ENCODE data around the gene TCAF2. TPM values are rescaled to one million over a fixed set of nuclear protein-coding genes. Genes with fewer than 3 reads are reported as not detected.
A peak's percentile ranks its signal among the peaks of the same experiment; 100 is the strongest.
"Not testable (repeated sequence)": the region's sequence is repeated elsewhere in the genome, so short reads cannot be mapped to it uniquely, and the experiment has no call there.

Gene TCAF2
- polyA plus RNA-seq, result 1 to 10 TPM; 4.4 to 6.8 TPM

- not testable (repeated sequence) for H3K27me3 ChIP-seq (ENCODE audit: control insufficient read depth in 1 of 2, insufficient read depth in 2 of 2, low read length in 2 of 2); H3K36me3 ChIP-seq (ENCODE audit: control insufficient read depth in 2 of 2, insufficient read depth in 2 of 2, low read length in 1 of 2); H3K4me1 ChIP-seq (ENCODE audit: control insufficient read depth in 2 of 2, insufficient read depth in 2 of 2, low read length in 1 of 2); H3K9me3 ChIP-seq (ENCODE audit: control insufficient read depth in 2 of 2, insufficient read depth in 1 of 2, low read depth in 1 of 2, low read length in 1 of 2)
- 2% methylated on average over 10 of the region's 38 CpGs; no CpG with 5 or more reads in 1 of the 2 donors for WGBS, 2 donors
- H3K27ac ChIP-seq (ENCODE audit: low read depth in 2 of 2, low read length in 1 of 2), result peak within 1 kb of the TSS in 1 of 2 donors; percentile 68
- H3K4me3 ChIP-seq (ENCODE audit: low read depth in 1 of 2, low read length in 2 of 2), result peak within 1 kb of the TSS in 1 of 2 donors; percentile 33
Measured at GRCh38 chr7:143620646-143621045, at the start of gene TCAF2. Gene TCAF2 (plus strand): TSS chr7:143620974.

- not testable (repeated sequence) for H3K4me3 ChIP-seq (ENCODE audit: low read depth in 1 of 2, low read length in 2 of 2); H3K9me3 ChIP-seq (ENCODE audit: control insufficient read depth in 2 of 2, insufficient read depth in 1 of 2, low read depth in 1 of 2, low read length in 1 of 2); H3K36me3 ChIP-seq (ENCODE audit: control insufficient read depth in 2 of 2, insufficient read depth in 2 of 2, low read length in 1 of 2); H3K27me3 ChIP-seq (ENCODE audit: control insufficient read depth in 1 of 2, insufficient read depth in 2 of 2, low read length in 2 of 2); H3K27ac ChIP-seq (ENCODE audit: low read depth in 2 of 2, low read length in 1 of 2); H3K4me1 ChIP-seq (ENCODE audit: control insufficient read depth in 2 of 2, insufficient read depth in 2 of 2, low read length in 1 of 2)
- 96% methylated on average over 8 of the region's 20 CpGs; no CpG with 5 or more reads in 1 of the 2 donors for WGBS, 2 donors
Measured at GRCh38 chr7:143571501-143571900, 49.3 kb upstream of the TCAF2 start, which contains the start of gene CTAGE15. Gene CTAGE15 (plus strand): TSS chr7:143571801. CDS start chr7:143571818, 17 bp downstream.

DNA sequence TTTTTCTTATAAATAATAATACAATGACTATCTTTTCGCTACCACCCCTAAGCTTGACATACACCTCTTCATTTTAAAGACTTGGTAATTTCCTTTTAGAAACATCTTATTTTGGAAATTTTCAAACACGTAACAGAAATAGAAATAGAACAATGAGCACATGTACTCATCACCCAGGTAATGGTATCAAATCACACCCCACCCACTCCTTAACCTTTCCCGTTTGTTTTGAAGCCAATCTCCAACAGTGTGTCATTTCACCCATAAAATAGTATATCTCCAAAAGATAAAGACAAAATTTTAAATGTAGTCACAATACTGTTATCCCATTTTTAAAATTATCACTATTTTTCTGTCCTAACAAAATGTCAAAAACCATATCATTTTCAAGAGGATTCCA is 32.6 kb upstream of the TCAF2 start:
- H3K27ac ChIP-seq (ENCODE audit: low read depth in 2 of 2, low read length in 1 of 2); H3K9me3 ChIP-seq (ENCODE audit: control insufficient read depth in 2 of 2, insufficient read depth in 1 of 2, low read depth in 1 of 2, low read length in 1 of 2); H3K36me3 ChIP-seq (ENCODE audit: control insufficient read depth in 2 of 2, insufficient read depth in 2 of 2, low read length in 1 of 2); H3K4me3 ChIP-seq (ENCODE audit: low read depth in 1 of 2, low read length in 2 of 2); H3K27me3 ChIP-seq (ENCODE audit: control insufficient read depth in 1 of 2, insufficient read depth in 2 of 2, low read length in 2 of 2); H3K4me1 ChIP-seq (ENCODE audit: control insufficient read depth in 2 of 2, insufficient read depth in 2 of 2, low read length in 1 of 2): not testable (repeated sequence)
- 69 to 84% methylated on average over 2 of the region's 3 CpGs for WGBS, 2 donors

DNA sequence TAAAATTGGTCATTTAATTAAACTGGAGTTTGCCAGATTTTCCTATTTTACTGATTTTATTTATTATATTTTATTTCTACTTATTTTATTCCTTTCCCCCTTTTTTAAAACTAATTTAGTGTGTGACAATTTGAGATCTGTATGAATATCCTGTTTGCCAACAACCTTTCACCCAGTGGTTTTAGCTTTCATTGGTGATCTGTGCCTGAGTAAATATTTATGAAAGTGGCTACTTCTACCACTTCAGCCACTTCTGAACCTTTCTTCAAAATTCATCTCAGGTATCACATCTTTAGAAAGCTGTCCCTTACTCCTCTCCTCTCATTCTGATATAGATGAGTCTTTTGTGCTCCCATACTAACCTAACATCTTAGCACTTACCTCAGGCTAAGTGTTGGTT is 30.9 kb upstream of the TCAF2 start:
- not testable (repeated sequence) for H3K9me3 ChIP-seq (ENCODE audit: control insufficient read depth in 2 of 2, insufficient read depth in 1 of 2, low read depth in 1 of 2, low read length in 1 of 2); H3K27me3 ChIP-seq (ENCODE audit: control insufficient read depth in 1 of 2, insufficient read depth in 2 of 2, low read length in 2 of 2); H3K4me1 ChIP-seq (ENCODE audit: control insufficient read depth in 2 of 2, insufficient read depth in 2 of 2, low read length in 1 of 2); H3K27ac ChIP-seq (ENCODE audit: low read depth in 2 of 2, low read length in 1 of 2); H3K36me3 ChIP-seq (ENCODE audit: control insufficient read depth in 2 of 2, insufficient read depth in 2 of 2, low read length in 1 of 2); H3K4me3 ChIP-seq (ENCODE audit: low read depth in 1 of 2, low read length in 2 of 2)

- 96 to 98% methylated on average over 4 of the region's 11 CpGs for WGBS, 2 donors
Measured at GRCh38 chr7:143598086-143598485, 22.7 kb upstream of the TCAF2 start.

DNA sequence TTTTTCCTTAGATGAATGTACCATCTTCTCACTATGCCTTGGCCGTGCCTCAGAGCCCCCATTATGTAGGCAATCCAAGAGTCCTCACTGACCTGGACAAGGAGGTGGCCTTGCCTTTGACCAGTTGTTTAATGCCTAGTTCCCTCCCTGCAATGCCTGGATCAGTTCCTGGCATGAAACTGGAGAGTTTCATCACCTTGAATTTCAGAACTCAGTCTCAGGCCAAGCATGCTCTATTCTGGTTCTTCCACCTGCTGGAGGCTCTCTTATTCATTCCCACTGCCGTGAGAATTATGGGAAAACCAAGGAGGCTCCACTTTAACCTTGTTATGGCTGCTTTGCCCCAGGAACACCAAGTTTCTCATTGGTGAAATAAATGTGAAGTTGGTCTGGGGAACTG is 17.2 kb upstream of the TCAF2 start:
- H3K27me3 ChIP-seq (ENCODE audit: control insufficient read depth in 1 of 2, insufficient read depth in 2 of 2, low read length in 2 of 2); H3K9me3 ChIP-seq (ENCODE audit: control insufficient read depth in 2 of 2, insufficient read depth in 1 of 2, low read depth in 1 of 2, low read length in 1 of 2); H3K36me3 ChIP-seq (ENCODE audit: control insufficient read depth in 2 of 2, insufficient read depth in 2 of 2, low read length in 1 of 2); H3K4me1 ChIP-seq (ENCODE audit: control insufficient read depth in 2 of 2, insufficient read depth in 2 of 2, low read length in 1 of 2); H3K4me3 ChIP-seq (ENCODE audit: low read depth in 1 of 2, low read length in 2 of 2); H3K27ac ChIP-seq (ENCODE audit: low read depth in 2 of 2, low read length in 1 of 2): not testable (repeated sequence)
- WGBS, 2 donors, result no CpG with 5 or more reads among the region's 2 CpGs

More at GRCh38 chr7:143598086-143598485, 22.7 kb upstream of the TCAF2 start:
- H3K4me1 ChIP-seq (ENCODE audit: control insufficient read depth in 2 of 2, insufficient read depth in 2 of 2, low read length in 1 of 2); H3K27ac ChIP-seq (ENCODE audit: low read depth in 2 of 2, low read length in 1 of 2); H3K4me3 ChIP-seq (ENCODE audit: low read depth in 1 of 2, low read length in 2 of 2); H3K27me3 ChIP-seq (ENCODE audit: control insufficient read depth in 1 of 2, insufficient read depth in 2 of 2, low read length in 2 of 2); H3K9me3 ChIP-seq (ENCODE audit: control insufficient read depth in 2 of 2, insufficient read depth in 1 of 2, low read depth in 1 of 2, low read length in 1 of 2); H3K36me3 ChIP-seq (ENCODE audit: control insufficient read depth in 2 of 2, insufficient read depth in 2 of 2, low read length in 1 of 2): not testable (repeated sequence)

DNA sequence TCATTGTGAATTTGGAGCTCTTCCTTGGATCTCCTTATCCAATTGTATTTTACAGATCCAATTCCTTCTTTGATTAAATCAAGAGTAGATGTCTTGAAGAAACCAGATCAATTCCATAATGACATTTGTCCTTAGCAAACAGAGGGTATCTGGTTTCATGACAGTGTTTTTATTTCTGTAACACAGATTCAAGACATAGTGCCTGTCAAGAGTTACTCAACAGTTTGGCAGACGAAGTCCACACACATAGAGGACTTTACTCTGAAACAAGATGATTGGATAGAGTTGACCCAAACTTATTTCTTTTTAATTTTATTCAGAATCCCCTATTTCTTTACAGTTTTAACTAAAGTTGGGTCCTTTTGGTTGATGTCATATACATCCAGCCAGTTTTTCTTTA is 14.7 kb upstream of the TCAF2 start:
- not testable (repeated sequence) for H3K36me3 ChIP-seq (ENCODE audit: control insufficient read depth in 2 of 2, insufficient read depth in 2 of 2, low read length in 1 of 2); H3K27ac ChIP-seq (ENCODE audit: low read depth in 2 of 2, low read length in 1 of 2); H3K4me3 ChIP-seq (ENCODE audit: low read depth in 1 of 2, low read length in 2 of 2); H3K4me1 ChIP-seq (ENCODE audit: control insufficient read depth in 2 of 2, insufficient read depth in 2 of 2, low read length in 1 of 2); H3K9me3 ChIP-seq (ENCODE audit: control insufficient read depth in 2 of 2, insufficient read depth in 1 of 2, low read depth in 1 of 2, low read length in 1 of 2); H3K27me3 ChIP-seq (ENCODE audit: control insufficient read depth in 1 of 2, insufficient read depth in 2 of 2, low read length in 2 of 2)
- WGBS, 2 donors, result no CpG with 5 or more reads among the region's 1 CpG

DNA sequence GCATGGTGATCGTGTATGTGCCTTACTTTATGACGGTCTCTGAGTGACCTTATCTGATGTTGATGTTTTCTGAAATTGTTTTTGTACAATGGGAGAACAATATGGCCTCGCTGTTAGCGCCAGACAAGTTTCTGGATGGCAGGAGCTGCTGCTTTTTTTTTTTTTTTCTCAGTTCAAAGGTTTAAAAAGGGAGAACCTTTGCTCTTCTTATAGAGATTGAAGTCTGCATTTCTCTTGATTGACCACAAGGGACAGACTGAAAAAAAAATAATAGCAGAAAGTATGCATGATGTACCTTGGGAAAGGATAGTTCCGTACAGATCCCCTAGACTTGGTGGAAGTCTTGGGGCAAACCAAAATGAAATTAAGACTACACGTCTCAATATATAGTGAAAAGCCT is 5.2 kb upstream of the TCAF2 start:
- not testable (repeated sequence) for H3K36me3 ChIP-seq (ENCODE audit: control insufficient read depth in 2 of 2, insufficient read depth in 2 of 2, low read length in 1 of 2); H3K27me3 ChIP-seq (ENCODE audit: control insufficient read depth in 1 of 2, insufficient read depth in 2 of 2, low read length in 2 of 2); H3K27ac ChIP-seq (ENCODE audit: low read depth in 2 of 2, low read length in 1 of 2); H3K9me3 ChIP-seq (ENCODE audit: control insufficient read depth in 2 of 2, insufficient read depth in 1 of 2, low read depth in 1 of 2, low read length in 1 of 2); H3K4me1 ChIP-seq (ENCODE audit: control insufficient read depth in 2 of 2, insufficient read depth in 2 of 2, low read length in 1 of 2); H3K4me3 ChIP-seq (ENCODE audit: low read depth in 1 of 2, low read length in 2 of 2)
- 76 to 93% methylated on average over 3 of the region's 6 CpGs for WGBS, 2 donors

GRCh38 chr7:143617204-143617603 is 3.6 kb upstream of the TCAF2 start:
- not testable (repeated sequence) for H3K4me1 ChIP-seq (ENCODE audit: control insufficient read depth in 2 of 2, insufficient read depth in 2 of 2, low read length in 1 of 2); H3K9me3 ChIP-seq (ENCODE audit: control insufficient read depth in 2 of 2, insufficient read depth in 1 of 2, low read depth in 1 of 2, low read length in 1 of 2); H3K36me3 ChIP-seq (ENCODE audit: control insufficient read depth in 2 of 2, insufficient read depth in 2 of 2, low read length in 1 of 2); H3K27ac ChIP-seq (ENCODE audit: low read depth in 2 of 2, low read length in 1 of 2); H3K27me3 ChIP-seq (ENCODE audit: control insufficient read depth in 1 of 2, insufficient read depth in 2 of 2, low read length in 2 of 2); H3K4me3 ChIP-seq (ENCODE audit: low read depth in 1 of 2, low read length in 2 of 2)
- WGBS, 2 donors, result no CpG with 5 or more reads among the region's 1 CpG

DNA sequence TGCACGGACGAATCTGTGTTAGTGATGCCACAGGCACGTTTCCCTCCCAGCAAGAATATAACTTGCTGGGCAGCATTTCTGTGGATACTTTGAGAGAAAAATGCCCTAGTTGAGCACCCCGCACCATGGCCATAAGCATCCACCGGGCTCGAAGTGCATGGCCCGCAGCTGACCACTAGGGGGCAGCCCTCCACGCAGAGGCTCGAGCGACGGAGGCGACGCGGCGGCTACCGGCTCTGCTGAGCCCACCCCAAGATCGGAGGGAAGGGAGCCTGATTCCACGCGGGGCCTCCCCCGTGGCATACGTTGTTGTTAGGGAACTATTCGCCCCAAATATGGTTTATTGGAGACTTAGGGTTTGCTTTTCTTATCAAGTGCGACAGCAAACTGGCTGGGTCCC is 716 bp upstream of the TCAF2 start:
- H3K4me1 ChIP-seq (ENCODE audit: control insufficient read depth in 2 of 2, insufficient read depth in 2 of 2, low read length in 1 of 2); H3K36me3 ChIP-seq (ENCODE audit: control insufficient read depth in 2 of 2, insufficient read depth in 2 of 2, low read length in 1 of 2); H3K27ac ChIP-seq (ENCODE audit: low read depth in 2 of 2, low read length in 1 of 2); H3K9me3 ChIP-seq (ENCODE audit: control insufficient read depth in 2 of 2, insufficient read depth in 1 of 2, low read depth in 1 of 2, low read length in 1 of 2); H3K4me3 ChIP-seq (ENCODE audit: low read depth in 1 of 2, low read length in 2 of 2); H3K27me3 ChIP-seq (ENCODE audit: control insufficient read depth in 1 of 2, insufficient read depth in 2 of 2, low read length in 2 of 2): not testable (repeated sequence)
- WGBS, 2 donors, result 0% methylated on average over 5 of the region's 23 CpGs; no CpG with 5 or more reads in 1 of the 2 donors
